Measurements from ENCODE around the gene ABHD1.

The ABHD1 gene

DNA sequence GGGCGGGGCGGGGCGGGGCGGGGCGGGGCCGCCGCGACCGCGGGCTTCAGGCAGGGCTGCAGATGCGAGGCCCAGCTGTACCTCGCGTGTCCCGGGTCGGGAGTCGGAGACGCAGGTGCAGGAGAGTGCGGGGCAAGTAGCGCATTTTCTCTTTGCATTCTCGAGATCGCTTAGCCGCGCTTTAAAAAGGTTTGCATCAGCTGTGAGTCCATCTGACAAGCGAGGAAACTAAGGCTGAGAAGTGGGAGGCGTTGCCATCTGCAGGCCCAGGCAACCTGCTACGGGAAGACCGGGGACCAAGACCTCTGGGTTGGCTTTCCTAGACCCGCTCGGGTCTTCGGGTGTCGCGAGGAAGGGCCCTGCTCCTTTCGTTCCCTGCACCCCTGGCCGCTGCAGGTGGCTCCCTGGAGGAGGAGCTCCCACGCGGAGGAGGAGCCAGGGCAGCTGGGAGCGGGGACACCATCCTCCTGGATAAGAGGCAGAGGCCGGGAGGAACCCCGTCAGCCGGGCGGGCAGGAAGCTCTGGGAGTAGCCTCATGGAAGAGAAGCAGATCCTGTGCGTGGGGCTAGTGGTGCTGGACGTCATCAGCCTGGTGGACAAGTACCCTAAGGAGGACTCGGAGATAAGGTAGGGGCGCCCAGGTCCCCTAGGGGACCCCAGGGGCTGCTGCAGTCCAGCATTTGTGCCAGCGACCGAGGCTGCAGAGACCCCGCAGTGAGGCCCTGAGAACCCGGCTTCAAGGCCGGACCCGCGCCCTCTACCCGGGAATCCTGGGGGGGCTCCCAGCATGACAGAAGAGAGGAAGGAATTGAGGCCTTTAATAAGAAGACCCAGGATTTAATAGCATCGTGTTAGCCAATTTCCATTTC lies 36.7 kb upstream of the ABHD1 start, which contains the start of gene KHK:
KHK (plus strand) TSS at position 49 of the 870 bp plus-strand sequence; CDS start at position 537, 488 bp downstream.
- DNase-seq (ENCODE audit: low spot score): no peak

DNA sequence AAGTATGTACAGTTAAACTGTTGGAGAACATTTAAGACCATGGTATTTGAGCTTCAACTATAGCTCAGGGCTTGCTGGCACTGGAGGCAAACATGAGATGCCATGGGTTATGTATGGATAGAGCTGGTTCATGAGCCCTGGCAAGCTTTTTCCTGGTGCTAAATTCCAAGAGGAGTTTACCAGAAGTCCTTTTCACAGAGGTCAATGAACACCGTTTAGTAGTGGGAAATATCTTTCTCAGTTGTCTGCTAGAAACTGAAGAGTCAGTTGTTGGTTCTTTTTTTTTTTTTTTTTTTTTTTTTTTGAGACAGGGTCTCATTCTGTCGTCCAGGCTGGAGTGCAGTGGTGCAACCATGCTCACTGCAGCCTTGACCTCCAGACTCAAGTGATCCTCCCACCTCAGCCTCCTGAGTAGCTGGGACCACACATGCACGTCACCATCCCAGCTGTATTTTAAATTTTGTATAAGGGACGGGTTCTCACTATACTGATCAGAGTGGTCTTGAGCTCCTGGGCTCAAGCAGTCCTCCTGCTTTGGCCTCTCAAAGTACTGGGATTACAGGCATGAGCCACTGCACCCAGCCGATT lies 35.7 kb upstream of the ABHD1 start:
- no peak for DNase-seq (ENCODE audit: low spot score)

DNA sequence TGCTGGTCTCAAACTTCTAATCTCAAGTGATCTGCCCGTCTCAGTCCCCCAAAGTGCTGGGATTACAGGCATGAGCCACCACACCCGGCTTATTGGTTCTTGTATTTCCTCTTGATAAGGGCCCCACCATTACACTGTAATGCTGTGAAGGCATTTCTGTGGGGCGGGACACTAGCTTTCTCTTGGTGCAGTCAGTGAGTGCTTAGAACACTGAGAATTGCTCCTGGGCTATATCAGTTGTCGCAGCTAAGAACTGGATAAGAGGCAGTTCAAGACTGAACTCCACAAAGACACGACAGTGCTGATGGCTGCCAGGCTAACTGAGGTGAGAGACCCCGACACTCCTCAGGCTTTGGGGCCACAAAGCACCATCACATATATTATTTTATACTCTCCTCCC lies 35.0 kb upstream of the ABHD1 start:
- no peak for DNase-seq (ENCODE audit: low spot score)

GRCh38 chr2:27089111-27089954 lies 34.3 kb upstream of the ABHD1 start:
- DNase-seq (ENCODE audit: low spot score): no peak

DNA sequence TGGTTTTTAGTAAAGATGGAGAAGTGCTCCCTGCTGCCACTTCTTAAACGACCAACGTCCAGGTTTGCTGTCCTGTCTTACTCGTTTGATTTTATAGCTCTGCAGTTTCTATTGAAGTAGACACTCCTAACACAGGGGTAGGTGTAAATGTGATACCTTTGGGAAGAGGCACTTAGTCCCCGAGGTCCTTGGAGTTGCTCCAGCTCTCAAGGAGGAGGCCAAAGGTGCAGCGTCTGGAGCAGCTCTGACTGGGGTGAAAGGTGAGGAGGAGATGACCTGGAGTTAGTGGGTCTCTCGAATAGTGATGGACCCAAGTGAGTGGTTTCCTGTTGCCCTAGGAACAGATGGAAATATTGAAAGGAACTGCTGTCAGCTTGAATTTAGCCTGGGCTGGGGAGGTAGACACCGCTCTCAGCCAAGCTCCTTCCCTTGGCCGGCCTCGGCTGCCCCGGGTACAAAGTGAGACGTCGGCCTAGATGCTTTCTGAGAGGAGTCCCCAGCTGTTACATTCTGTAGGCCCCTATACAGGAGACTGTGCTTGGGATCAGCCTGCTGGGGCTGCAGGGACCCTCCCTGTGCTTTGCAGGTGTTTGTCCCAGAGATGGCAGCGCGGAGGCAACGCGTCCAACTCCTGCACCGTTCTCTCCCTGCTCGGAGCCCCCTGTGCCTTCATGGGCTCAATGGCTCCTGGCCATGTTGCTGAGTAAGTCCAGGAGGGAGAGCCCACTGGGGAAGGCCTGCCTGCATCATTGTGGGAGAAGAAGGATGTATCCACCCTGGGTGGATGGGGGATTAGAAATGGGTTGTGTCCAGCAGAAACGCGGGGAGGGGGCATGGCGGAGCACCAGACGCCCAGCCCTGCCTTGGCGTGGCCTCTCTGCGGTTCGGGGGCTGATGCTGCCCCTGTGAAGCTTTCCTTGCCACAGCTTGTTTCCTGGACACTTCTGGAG lies 31.6 kb upstream of the ABHD1 start:
- DNase-seq (ENCODE audit: low spot score): no peak

GRCh38 chr2:27092696-27093429 lies 30.8 kb upstream of the ABHD1 start:
- DNase-seq (ENCODE audit: low spot score): no peak

DNA sequence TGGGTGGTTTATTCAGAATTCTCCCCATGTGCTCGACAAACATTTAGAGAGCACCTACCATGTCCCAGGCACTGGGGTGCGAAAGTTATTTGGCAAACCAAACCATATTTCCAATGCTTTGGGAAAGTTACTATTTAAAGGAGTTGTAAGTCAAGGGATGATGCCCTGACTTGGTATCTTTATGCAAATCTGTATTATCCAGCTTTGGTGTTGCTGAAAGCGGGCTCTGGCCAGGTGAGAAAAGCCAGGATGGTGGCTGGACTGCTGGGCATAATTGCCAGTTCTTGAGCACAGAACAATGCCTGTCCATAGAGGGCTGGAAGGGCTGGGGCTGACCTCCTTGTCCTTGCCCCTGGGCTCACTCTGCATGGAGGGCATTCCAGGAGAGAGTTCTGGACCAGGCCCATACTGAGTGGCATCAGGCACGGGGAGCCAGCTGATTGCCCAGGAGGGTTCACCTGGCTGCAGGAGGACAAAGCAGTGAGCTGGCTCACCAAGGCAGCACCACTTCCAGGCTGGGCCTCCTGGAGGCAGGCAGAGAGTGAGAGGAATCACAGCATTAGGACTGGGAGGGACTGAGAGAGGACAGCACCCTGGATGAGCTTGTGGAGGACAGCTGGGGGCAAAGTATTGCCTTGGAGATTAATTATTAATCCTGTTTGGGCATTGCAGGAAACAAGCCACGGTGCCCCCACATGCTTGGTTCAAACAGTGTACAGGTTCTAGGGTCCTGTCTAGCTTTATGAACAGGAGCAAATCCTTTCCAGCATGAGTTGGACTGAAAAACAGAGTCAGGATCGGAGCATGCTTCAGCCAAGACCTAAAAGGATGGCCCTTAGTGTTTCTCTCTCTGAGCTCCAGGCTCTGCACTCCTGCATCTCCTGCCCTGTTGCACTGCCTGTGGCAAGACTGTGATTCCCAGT lies 29.9 kb upstream of the ABHD1 start:
- DNase-seq (ENCODE audit: low spot score): no peak

DNA sequence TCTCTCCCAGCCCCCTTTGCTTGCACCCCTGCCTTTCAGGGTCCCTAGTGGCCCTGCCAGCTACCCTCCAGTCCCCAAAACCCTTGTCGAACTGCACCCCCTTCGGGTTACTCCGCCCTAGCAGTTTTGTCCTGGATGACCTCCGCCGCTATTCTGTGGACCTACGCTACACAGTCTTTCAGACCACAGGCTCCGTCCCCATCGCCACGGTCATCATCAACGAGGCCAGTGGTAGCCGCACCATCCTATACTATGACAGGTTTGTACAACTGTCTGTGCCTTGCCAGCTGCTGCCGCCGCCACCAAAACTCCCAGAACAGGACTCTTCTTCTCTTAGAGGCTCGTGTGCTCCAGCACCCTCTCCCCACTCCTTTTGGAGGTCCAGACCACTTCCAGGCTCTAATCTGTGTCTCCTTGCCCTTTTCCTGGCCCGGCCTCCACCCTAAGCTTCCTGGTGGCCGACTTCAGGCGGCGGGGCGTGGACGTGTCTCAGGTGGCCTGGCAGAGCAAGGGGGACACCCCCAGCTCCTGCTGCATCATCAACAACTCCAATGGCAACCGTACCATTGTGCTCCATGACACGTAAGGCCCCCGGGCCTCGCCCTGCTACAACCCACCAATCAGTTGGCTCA lies 29.1 kb upstream of the ABHD1 start:
- DNase-seq (ENCODE audit: low spot score): no peak

DNA sequence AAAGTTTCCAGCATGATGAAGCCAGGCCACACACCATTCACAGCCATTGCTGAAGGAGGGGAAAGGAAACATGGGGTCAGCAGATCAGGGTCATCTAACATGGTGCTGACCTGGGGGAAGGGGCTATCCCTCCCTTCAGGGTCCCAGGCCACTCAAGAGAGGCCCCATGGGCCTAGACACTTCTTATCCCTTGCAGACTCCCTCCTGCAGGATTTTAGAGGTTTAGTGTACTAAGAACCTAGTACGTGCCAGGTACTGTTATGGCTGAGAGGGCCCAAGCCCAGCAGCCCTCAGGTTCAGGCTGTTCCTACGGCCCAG lies 28.2 kb upstream of the ABHD1 start:
- no peak for DNase-seq (ENCODE audit: low spot score)

GRCh38 chr2:27095745-27096651 lies 27.6 kb upstream of the ABHD1 start:
- DNase-seq (ENCODE audit: low spot score): no peak

- DNase-seq (ENCODE audit: low spot score): no peak
Measured at GRCh38 chr2:27096748-27097297, 26.8 kb upstream of the ABHD1 start.

GRCh38 chr2:27097341-27097740 lies 26.3 kb upstream of the ABHD1 start:
- DNase-seq (ENCODE audit: low spot score): no peak

GRCh38 chr2:27099334-27099955 lies 24.2 kb upstream of the ABHD1 start:
- DNase-seq (ENCODE audit: low spot score): no peak

- DNase-seq (ENCODE audit: low spot score): no peak
Measured at GRCh38 chr2:27100036-27100435, 23.6 kb upstream of the ABHD1 start.

- DNase-seq (ENCODE audit: low spot score): no peak
Measured at GRCh38 chr2:27102329-27102728, 21.3 kb upstream of the ABHD1 start.

GRCh38 chr2:27105981-27106380 lies 17.6 kb upstream of the ABHD1 start:
- DNase-seq (ENCODE audit: low spot score): no peak

GRCh38 chr2:27108221-27108620 lies 15.4 kb upstream of the ABHD1 start:
- no peak for DNase-seq (ENCODE audit: low spot score)

All from left forelimb (tissue), 1 donor.